Measurements from ENCODE around the gene PYGB. TPM values are rescaled to one million over a fixed set of nuclear protein-coding genes. Genes with fewer than 3 reads are reported as not detected.
A peak's percentile ranks its signal among the peaks of the same experiment; 100 is the strongest.

PYGB gene
- total RNA-seq, 1 donor from 2014 or later: 167 TPM

DNA sequence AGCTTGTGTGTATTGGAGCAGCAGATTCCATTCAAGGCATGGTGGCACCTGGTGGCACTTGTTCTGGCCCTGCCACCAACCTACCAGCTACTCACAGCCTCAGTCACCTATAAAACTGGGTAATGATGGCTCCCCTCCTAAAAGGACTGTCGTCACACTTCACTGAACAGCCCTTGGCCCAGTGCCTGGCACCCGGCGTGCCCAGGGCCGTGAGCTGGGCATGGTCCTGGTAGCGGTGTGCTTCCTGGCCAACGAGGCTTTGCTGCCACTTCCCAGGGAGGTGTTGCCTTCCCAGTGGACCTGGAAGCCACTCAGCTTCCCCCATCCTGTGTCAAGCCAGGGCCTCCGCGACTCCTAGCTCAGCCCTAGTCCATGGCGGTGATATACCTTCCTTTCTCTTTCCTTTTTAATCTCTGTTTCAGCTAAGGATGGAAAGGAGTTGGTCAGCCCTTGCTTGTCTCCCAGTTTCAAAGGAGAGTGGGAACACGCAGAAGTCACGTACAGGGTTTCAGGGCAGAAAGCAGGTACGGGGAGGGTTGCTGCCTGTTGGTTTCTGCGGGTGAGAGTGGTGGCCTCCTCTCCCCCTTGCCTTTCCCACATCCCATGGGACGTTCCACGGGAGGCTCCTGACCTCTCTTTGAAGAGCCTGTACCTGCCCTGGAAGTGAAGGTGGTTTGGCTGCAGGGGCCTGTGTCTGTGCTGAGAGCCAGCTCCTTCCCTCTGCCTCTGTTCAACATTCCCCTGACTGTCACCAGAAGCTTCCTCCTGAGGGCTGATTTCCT is 26.9 kb upstream of the PYGB start:
- H3K36me3 ChIP-seq (ENCODE audit: control insufficient read depth, insufficient read depth, low read length): no peaks in the 10 kb centered on the region
- H3K4me3 ChIP-seq (ENCODE audit: low read depth, low read length): no peak overlapping the region
- TF ChIP-seq CTCF (IDR thresholded peaks at IDR 0.05; ENCODE audit: insufficient read depth, low read length, poor library complexity, severe bottlenecking): no peak
- H3K27me3 ChIP-seq (ENCODE audit: control insufficient read depth, insufficient read depth, low read length): no peaks in the 10 kb centered on the region
- no peak for DNase-seq (ENCODE audit: low read depth)

- H3K27me3 ChIP-seq (ENCODE audit: control insufficient read depth, insufficient read depth, low read length): no peaks in the 10 kb centered on the region
- DNase-seq (ENCODE audit: low read depth): no peak
- TF ChIP-seq CTCF (IDR thresholded peaks at IDR 0.05; ENCODE audit: insufficient read depth, low read length, poor library complexity, severe bottlenecking): no peak
- H3K36me3 ChIP-seq (ENCODE audit: control insufficient read depth, insufficient read depth, low read length): no peaks in the 10 kb centered on the region
- H3K4me3 ChIP-seq (ENCODE audit: low read depth, low read length): no peak overlapping the region
Observed at GRCh38 chr20:25221592-25222460, 26.1 kb upstream of the PYGB start.

DNA sequence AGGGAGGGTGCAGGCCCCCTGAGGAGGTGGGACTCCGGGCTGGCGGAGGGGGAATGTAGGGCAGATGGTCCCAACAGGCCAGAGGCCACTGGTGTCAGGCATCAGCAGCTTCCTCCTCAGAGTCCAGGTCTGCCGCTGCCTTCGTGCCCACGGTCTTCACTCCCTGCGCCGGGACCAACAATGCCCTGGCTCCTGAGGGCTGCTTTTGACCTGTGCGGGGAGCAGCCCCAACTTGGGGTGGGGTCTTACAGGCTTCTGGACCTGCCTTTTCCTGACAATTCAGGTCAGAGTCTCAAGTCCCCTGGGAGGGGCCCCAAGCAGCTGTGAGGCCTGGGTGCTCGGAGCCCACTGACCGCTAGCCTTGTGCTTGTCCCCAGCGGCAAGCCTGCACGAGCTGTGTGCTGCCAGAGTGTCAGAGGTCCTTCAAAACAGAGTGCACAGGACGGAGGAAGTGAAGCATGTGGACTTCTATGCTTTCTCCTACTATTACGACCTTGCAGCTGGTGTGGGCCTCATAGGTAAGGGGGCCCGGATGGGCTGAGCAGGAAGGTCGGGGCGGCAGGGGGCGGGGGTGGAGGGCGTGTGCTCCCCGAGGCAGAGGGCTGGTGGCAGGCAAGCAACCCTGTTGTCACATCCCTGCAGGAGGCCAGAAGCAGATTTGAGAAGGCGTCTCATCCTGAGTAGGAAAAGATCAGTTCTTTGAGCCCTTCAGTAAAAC is 25.3 kb upstream of the PYGB start:
- DNase-seq (ENCODE audit: low read depth): no peak
- Histone ChIP-seq H3K27me3 (ENCODE audit: control insufficient read depth, insufficient read depth, low read length) (no peaks in the 10 kb centered on the region), H3K4me3 (ENCODE audit: low read depth, low read length) (no peak overlapping the region), H3K36me3 (ENCODE audit: control insufficient read depth, insufficient read depth, low read length) (no peaks in the 10 kb centered on the region)
- TF ChIP-seq CTCF (IDR thresholded peaks at IDR 0.05; ENCODE audit: insufficient read depth, low read length, poor library complexity, severe bottlenecking): no peak

GRCh38 chr20:25223179-25223661 is 24.7 kb upstream of the PYGB start:
- DNase-seq (ENCODE audit: low read depth): peak; percentile 93
- no peaks in the 10 kb centered on the region for H3K27me3 ChIP-seq (ENCODE audit: control insufficient read depth, insufficient read depth, low read length)
- no peak overlapping the region for H3K4me3 ChIP-seq (ENCODE audit: low read depth, low read length)
- TF ChIP-seq CTCF (IDR thresholded peaks at IDR 0.05; ENCODE audit: insufficient read depth, low read length, poor library complexity, severe bottlenecking): peak; percentile 48
- no peaks in the 10 kb centered on the region for H3K36me3 ChIP-seq (ENCODE audit: control insufficient read depth, insufficient read depth, low read length)

GRCh38 chr20:25223765-25224720 is 23.8 kb upstream of the PYGB start:
- DNase-seq (ENCODE audit: low read depth): no peak
- TF ChIP-seq CTCF (IDR thresholded peaks at IDR 0.05; ENCODE audit: insufficient read depth, low read length, poor library complexity, severe bottlenecking): no peak
- H3K4me3 ChIP-seq (ENCODE audit: low read depth, low read length): no peak overlapping the region
- H3K36me3 ChIP-seq (ENCODE audit: control insufficient read depth, insufficient read depth, low read length): no peaks in the 10 kb centered on the region
- H3K27me3 ChIP-seq (ENCODE audit: control insufficient read depth, insufficient read depth, low read length): no peaks in the 10 kb centered on the region
